ENCODE measurements around the gene HSPA12B.

The HSPA12B gene

GRCh38 chr20:3732327-3733118 is at the start of gene HSPA12B:
TSS of gene HSPA12B (plus strand) at chr20:3732685. CDS start at chr20:3738675, 5,990 bp downstream.
- DNase-seq (ENCODE audit: low spot score), result no peak
- no peak for FAIRE-seq

- FAIRE-seq, result no peak
- DNase-seq (ENCODE audit: low spot score), result no peak
Observed at GRCh38 chr20:3685341-3685740, 47.1 kb upstream of the HSPA12B start.

- DNase-seq (ENCODE audit: low spot score) (no peak), FAIRE-seq (peak; percentile 48)
Observed at GRCh38 chr20:3686421-3686820, 46.1 kb upstream of the HSPA12B start.

GRCh38 chr20:3686867-3687321 is 45.6 kb upstream of the HSPA12B start:
- FAIRE-seq (no peak), DNase-seq (ENCODE audit: low spot score) (peak; percentile 27)

- no peak for FAIRE-seq
- DNase-seq (ENCODE audit: low spot score), result peak; percentile 53
Observed at GRCh38 chr20:3687655-3688054, 44.8 kb upstream of the HSPA12B start.

- DNase-seq (ENCODE audit: low spot score) (no peak), FAIRE-seq (no peak)
Observed at GRCh38 chr20:3689978-3690377, 42.5 kb upstream of the HSPA12B start.

- FAIRE-seq (no peak), DNase-seq (ENCODE audit: low spot score) (no peak)
Observed at GRCh38 chr20:3690413-3690812, 42.1 kb upstream of the HSPA12B start.

GRCh38 chr20:3691306-3691705 is 41.2 kb upstream of the HSPA12B start:
- FAIRE-seq (no peak), DNase-seq (ENCODE audit: low spot score) (no peak)

GRCh38 chr20:3691897-3692296 is 40.6 kb upstream of the HSPA12B start:
- no peak for FAIRE-seq
- no peak for DNase-seq (ENCODE audit: low spot score)

- DNase-seq (ENCODE audit: low spot score) (no peak), FAIRE-seq (no peak)
Observed at GRCh38 chr20:3692706-3693294, 39.7 kb upstream of the HSPA12B start.

GRCh38 chr20:3693376-3693775 is 39.1 kb upstream of the HSPA12B start:
- DNase-seq (ENCODE audit: low spot score), result no peak
- FAIRE-seq, result no peak

- FAIRE-seq, result no peak
- DNase-seq (ENCODE audit: low spot score), result no peak
Observed at GRCh38 chr20:3694864-3695263, 37.6 kb upstream of the HSPA12B start.

- DNase-seq (ENCODE audit: low spot score) (no peak), FAIRE-seq (no peak)
Observed at GRCh38 chr20:3696200-3696599, 36.3 kb upstream of the HSPA12B start.

- DNase-seq (ENCODE audit: low spot score) (no peak), FAIRE-seq (no peak)
Observed at GRCh38 chr20:3696745-3697587, 35.5 kb upstream of the HSPA12B start.

GRCh38 chr20:3697588-3698305 is 34.7 kb upstream of the HSPA12B start:
- DNase-seq (ENCODE audit: low spot score) (no peak), FAIRE-seq (no peak)

- FAIRE-seq, result no peak
- no peak for DNase-seq (ENCODE audit: low spot score)
Observed at GRCh38 chr20:3698591-3699001, 33.9 kb upstream of the HSPA12B start.

- no peak for FAIRE-seq
- no peak for DNase-seq (ENCODE audit: low spot score)
Observed at GRCh38 chr20:3699037-3699436, 33.4 kb upstream of the HSPA12B start.

GRCh38 chr20:3701061-3701998 is 31.2 kb upstream of the HSPA12B start:
- DNase-seq (ENCODE audit: low spot score) (no peak), FAIRE-seq (no peak)

- DNase-seq (ENCODE audit: low spot score), result no peak
- FAIRE-seq, result no peak
Observed at GRCh38 chr20:3702611-3703391, 29.7 kb upstream of the HSPA12B start.
